GM21381 (cell line): Measurements from ENCODE around the gene ADISSP.

Experiments used
- ATAC-seq: cut with Tn5 transposase; IDR thresholded peaks from one replicate; pipeline ENCODE4 v1.9.1; 2021; ENCODE audit warnings: mild to moderate bottlenecking, moderate library complexity; ENCODE audit not compliant: unreplicated experiment

Gene ADISSP

GRCh38 chr20:3720626-3721025 is 46.9 kb downstream of the ADISSP start:
- ATAC-seq: no peak

- no peak for ATAC-seq
These were observed 47.5 kb downstream of the ADISSP start for GRCh38 chr20:3720068-3720467.

DNA sequence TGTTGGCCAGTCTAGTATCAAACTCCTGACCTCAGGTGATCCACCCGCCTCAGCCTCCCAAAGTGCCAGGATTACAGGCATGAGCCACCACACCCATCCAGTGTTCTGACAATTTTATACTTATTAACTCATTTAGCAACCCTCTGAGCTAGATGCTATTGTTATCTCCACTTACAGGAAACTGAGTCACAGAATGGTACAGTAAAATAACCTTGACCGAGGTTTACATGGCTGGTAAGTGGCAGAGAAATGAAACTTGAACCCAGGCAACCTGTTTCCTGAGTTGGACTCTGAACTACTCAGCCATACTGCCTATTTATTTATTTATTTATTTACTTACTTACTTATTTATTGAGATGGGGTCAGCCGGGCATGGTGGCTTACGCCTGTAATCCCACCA is 48.5 kb downstream of the ADISSP start:
- ATAC-seq: no peak

DNA sequence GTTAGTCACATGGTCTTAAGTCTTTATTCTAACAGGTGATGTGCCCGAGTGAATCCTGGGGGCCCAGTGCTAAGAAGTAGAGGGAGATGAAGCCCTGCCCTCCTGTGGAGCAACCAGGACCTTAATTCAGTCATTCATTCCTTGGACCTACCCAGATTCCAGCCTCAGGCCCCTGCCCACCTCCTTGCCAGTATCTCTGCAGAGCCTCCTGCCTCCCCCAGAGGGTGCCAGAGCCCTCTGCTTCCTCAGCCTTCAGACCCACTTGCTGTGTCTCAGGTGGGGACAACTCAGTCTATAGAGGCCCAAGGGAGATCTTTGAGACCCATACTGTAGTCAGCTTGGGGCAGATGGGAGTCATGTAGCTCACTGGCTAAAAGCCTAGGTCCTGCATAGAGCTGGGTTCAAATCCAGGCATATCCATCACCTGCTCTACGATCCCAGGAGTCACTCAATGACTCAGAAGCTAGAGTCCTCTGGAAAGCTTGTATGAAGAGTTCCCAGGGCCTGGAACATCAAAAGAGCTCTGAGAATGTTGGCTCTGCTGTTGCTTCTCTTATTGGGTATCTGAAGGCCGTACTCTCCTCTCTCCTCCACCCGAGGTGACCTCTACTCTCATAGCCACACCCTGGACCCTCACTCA is 51.2 kb downstream of the ADISSP start:
- no peak for ATAC-seq

- ATAC-seq: no peak
These were observed 53.5 kb downstream of the ADISSP start for GRCh38 chr20:3714092-3714491.

GRCh38 chr20:3712279-3712873 is 55.2 kb downstream of the ADISSP start, which contains the start of gene SIGLEC1:
TSS of gene SIGLEC1 (minus strand) at chr20:3712600. CDS start at chr20:3707128, 5,472 bp downstream.
- ATAC-seq: no peak

DNA sequence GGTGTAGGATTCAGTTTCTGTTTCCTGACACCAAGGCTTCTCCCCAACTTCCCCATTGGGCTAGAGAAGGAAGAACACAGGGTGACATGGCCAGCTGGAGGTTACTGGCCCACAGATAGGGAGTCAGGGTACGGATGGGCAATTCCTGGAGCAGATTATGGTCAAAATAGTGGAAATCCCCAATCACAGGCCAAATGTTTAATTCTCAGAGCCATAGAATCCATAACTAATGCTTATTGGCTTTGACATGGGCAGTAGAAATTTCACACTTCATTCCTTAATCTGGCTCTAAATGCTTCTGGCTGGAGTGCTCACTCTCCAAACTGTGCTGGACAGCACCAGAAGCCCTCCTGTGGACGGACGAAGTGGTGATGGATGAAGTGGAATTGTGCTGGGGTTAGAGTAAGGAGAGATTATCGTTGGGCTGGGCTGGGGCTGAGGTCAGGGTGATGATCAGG is 56.0 kb downstream of the ADISSP start:
- ATAC-seq: no peak

- no peak for ATAC-seq
These were observed 56.7 kb downstream of the ADISSP start for GRCh38 chr20:3710703-3711483.

- no peak for ATAC-seq
These were observed 57.5 kb downstream of the ADISSP start for GRCh38 chr20:3710011-3710466.

DNA sequence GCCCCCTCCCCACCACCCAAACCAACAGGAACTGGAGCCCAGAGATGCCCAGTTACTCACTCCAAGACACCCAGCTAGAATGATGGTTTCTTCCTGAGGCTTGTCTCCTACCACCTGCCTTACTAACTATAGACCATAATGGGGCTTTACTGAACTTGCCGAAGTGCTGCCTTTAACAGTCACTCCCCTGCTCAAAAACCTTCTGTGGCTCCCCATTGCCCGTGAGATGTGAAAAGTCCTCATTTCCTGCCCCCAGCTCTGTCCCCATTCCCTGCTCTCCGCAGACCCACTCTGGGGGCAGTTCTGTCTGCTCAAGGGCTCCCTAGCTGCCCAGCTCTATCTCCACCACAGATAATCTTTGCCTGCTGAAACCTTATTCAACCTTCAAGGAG is 60.0 kb downstream of the ADISSP start:
- no peak for ATAC-seq

GRCh38 chr20:3706774-3707507 is 60.6 kb downstream of the ADISSP start:
- no peak for ATAC-seq

DNA sequence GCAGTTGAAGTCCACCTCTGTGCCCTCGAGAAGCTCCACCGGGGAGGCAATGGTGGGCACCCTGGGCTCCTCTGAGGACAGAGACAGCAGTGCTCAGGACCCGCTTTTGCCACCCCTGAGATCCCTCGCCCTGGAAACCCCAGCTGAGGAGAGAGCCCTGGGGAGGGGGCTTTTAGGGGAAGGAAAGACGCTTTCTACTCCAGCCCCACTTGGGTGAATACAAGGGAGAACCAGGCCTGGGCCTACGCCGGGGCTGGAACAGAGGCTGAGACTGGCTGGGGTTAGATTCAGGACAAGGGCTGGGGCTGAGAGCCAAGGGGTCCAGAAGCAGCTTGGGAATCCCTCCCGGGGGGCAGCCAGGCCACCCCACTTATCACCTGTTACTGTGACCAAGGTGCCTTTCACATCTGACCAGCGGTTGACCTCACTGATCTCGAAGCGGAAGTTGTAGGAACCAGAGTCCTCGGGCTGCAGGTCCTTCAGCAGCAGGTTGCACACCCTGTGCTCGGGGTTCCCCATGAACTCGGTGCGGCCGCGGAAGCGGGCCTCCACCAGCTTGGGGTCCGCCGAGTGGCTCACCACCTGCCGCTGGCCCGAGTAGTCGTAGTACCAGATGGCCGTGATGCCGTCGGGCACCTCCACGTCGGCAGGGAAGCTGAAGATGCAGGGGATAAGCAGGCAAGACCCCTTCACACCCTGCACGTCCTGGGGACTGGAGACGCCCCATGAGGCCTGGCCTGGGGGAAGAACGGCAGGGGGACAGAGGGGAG is 61.4 kb downstream of the ADISSP start:
- no peak for ATAC-seq

GRCh38 chr20:3705491-3705969 is 62.0 kb downstream of the ADISSP start:
- ATAC-seq: no peak

DNA sequence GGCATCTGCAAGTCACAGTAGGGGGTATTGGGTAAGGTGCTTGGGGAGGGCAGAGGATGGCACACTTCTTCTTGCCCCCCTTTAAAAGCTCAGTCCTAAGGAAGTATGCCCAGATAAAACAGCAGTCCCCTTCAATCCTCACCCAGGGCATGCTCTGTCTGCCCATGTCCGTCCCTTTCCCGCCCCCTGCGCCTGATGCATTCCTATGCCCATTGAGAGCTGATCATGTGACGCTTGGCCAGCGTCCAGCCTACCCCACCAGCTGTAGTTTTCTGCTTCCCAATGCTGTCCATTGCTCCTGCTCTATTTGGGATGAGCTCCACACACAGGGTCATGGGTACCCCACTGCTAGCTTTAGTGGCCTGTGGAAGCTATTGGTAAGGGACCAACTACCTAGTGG is 63.5 kb downstream of the ADISSP start:
- no peak for ATAC-seq
